Muscle of back (tissue), 11 donors: Measurements from ENCODE around the gene PEX11G. TPM values are rescaled to one million over a fixed set of nuclear protein-coding genes. Genes with fewer than 3 reads are reported as not detected.

Experiments
- DNase-seq, 3 donors: peaks; one replicate each; pipeline versions ENCODE4 v3.0.0 to v3.0.0-alpha.2; 2013
- polyA plus RNA-seq, 10 donors: library from polyadenylated mRNA; unstranded; fragments of 120-200 nt; gene quantifications; one replicate each; pipeline ENCODE4 v1.2.1, GENCODE V29; 2013; ENCODE audit not compliant: insufficient read length in 10 of 10

PEX11G gene
- polyA plus RNA-seq, 10 donors = 1.9 to 3.6 (median 2.4) TPM

- DNase-seq = peak; percentile 97 to 99 (median 99)
These were observed 33.5 kb upstream of the PEX11G start, which contains the start of gene MCOLN1 for GRCh38 chr19:7522072-7522922. MCOLN1 (plus strand) TSS chr19:7522624; CDS start chr19:7522751, 127 bp downstream.

GRCh38 chr19:7521551-7522071 is 32.8 kb upstream of the PEX11G start:
- DNase-seq = no peak

DNA sequence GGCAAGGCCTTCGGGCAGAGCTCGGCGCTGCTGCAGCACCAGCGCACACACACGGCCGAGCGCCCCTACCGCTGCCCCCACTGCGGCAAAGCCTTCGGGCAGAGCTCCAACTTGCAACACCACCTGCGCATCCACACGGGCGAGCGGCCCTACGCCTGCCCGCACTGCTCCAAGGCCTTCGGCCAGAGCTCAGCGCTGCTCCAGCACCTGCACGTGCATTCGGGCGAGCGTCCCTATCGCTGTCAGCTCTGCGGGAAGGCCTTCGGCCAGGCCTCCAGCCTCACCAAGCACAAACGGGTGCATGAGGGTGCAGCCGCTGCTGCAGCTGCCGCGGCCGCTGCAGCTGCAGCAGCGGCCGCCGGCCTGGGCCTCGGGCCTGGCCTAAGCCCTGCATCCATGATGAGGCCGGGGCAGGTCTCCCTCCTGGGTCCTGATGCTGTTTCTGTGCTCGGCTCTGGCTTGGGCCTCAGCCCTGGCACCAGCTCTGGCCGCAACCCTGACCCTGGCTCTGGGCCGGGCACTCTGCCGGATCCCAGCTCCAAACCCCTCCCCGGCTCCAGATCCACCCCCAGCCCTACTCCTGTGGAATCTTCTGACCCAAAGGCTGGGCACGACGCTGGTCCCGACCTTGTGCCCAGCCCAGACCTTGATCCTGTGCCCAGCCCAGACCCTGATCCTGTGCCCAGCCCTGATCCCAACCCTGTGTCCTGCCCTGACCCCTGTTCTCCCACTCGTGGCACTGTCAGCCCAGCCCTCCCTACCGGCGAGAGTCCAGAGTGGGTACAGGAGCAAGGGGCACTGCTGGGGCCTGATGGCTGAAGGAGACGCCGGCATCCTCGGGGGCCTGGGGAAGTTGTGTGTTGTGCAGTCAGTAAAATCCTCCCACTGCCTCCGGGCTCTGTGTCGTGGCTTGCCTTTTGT is 31.6 kb upstream of the PEX11G start:
- no peak for DNase-seq

GRCh38 chr19:7519361-7520130 is 30.7 kb upstream of the PEX11G start:
- no peak for DNase-seq

- DNase-seq = no peak
These were observed 28.0 kb upstream of the PEX11G start for GRCh38 chr19:7516878-7517277.

DNA sequence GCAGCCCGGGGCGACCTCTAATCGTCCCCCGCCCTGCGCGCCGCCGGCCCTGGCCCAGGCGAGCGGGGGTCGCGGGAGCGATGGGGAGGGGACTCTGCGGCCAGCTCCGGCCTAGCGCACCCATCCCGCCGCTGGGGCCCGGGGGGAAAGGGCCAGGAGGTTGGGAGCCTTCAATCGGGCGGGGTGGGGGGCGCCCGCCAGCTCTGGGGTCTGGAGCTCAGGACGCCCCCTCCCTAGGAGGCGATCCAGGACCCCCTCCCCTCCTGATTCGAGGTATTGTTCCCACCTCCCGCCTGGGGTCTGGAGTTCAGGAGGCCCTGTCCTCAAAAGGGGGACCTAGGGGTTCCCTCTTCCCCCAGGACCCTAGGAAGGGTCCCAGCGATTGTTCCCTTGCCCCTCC is 27.5 kb upstream of the PEX11G start:
- peak in 1 of 3 donors; percentile 53 for DNase-seq

DNA sequence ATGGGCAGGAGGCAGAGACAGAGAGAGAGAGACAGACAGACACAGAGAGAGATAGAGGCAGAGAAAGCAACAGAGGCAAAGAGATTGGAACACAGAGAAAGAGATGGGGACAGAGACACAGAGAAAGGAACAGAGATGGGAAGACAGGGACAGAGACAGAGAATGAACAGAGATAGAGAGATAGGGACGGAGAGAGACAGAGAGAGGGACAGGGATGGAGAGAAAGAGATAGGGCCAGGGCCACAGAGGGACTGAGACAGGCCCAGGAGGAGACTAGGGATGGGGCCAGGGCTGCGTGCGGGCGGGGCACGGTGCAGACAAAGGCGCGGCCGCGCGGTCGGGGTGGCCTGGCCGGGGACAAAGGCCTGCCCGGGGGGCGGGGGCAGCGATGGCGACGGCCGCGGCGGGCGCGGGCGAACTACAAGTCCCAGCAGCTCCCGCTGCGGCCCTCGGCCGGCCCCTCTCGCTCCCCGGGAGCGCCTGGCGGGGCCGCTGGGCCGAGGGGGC is 26.9 kb upstream of the PEX11G start, which contains the start of gene ZNF358:
TSS of gene ZNF358 (plus strand) at position 459 of the 507 bp plus-strand sequence. CDS start 3,140 bp downstream, outside the sequence.
- peak; percentile 59 to 91 (median 83) for DNase-seq

DNA sequence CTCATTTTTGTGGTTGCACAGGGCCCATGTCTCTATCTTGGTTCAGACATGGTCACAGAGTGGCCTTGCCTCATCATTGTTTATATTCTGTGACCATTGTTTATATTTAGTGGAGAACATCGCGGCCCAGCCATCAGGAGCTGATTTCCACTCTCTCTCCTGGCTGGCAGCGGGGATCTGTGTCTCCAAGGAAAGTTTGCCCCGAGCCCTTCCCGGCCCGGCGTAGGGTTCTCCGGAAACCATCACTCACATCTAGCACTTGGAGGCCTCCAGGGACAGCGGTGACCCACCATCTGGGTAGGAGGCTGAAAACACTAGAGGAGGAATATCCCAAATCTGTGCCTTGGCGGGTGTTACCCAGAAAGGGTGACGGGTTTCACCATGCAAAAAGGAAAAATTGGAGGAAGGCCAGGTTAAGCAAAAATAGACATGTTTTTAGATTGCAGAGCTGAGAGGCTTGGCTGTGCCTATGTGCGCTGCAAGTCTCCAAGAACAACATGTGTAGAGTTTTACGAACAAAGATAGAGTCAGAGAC is 26.3 kb upstream of the PEX11G start:
- no peak for DNase-seq

GRCh38 chr19:7513809-7514642 is 25.2 kb upstream of the PEX11G start:
- no peak for DNase-seq

GRCh38 chr19:7512400-7512851 is 23.6 kb upstream of the PEX11G start:
- no peak for DNase-seq

DNA sequence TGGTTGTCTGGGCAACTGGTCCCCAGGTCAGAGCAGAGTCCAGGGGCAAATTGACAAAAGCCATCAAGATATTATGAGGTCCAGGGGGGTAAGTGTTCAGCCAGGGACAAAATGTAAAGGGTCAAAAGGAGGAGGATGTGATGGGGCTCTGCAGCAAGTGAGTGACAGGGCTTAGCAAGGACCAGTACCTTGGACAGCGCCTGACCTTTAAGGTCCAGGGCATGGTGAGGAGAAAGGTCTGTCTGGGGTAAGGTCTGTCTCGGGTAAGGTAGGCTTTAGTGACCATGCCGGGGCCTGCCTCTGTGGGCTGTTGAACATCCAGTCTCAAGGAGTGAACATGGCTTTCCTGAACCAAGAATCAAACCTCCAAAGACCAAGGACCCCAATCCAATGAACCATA is 20.8 kb upstream of the PEX11G start:
- DNase-seq = no peak

DNA sequence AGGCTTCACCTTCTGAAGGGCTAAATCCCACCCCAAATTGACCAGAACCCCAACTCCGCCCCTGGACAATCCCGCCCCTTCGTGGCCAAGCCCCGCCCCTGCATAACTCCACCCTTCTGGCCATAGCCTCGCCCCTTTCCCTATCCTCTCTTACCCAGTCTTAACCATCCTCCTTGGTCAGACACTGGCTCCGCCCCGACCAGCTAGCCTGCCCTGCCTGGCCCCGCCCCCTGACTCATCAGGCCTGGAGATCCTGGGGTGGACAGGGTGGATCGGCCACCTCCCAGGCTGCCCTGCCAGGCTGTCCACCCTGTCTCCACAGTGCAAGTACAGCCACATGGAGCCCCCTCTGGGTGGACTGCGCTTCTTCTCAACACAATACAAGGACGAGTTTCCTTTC is 19.0 kb upstream of the PEX11G start:
- DNase-seq = no peak

- DNase-seq = peak in 1 of 3 donors; percentile 44
These were observed 17.8 kb upstream of the PEX11G start for GRCh38 chr19:7506385-7507328.

DNA sequence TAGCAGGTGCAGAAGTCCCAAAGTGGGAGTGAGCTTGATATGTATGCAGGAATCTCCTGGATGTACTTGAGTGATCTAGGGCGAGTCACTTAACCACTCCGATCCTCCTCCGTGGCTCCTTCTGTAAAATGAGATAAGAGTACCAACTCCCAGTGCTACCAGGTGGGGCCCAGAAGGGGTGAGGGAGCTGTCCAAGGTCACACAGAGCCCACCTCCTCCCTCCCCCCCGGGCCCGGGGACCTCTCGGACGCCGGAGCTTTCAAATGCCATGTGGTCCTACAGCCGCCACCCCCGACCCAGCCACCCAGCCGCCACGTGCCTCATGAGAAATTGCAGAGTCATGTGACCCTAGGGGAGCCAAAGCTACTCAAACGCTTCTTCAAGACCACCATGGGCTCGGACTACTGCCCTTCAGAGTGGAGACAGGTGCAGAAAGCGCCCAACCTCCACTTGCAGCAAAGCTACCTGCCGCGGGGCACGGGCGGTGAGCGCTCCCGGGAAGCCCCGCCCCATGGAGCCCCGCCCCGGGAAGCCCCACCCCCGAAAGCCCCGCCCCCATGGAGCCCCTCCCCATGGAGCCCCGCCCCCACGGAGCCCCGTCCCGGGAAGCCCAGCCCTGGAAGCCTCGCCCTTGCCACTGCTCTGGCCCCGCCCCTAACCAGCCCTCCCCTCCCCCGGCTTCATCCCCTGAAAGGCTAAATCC is 17.0 kb upstream of the PEX11G start:
- no peak for DNase-seq

- no peak for DNase-seq
These were observed 16.4 kb upstream of the PEX11G start for GRCh38 chr19:7505288-7505681.

DNA sequence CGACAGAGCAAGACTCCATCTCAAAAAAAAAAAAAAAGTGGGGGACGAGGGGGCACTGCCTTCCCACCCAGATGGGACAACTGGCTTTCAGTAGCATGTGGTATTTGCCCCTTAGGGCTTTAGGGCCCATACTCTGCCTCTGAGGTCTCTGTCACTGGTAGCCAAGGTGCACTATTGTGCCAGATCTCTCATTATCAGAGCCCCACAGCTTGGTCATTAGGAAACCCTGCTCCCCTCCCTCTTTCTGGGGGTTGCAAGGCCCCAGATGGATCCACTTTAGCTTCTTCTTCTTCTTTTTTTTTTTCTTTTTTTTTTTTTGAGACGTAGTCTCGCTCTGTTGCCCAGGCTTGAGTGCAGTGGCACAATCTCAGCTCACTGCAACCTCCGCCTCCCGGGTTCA is 15.8 kb upstream of the PEX11G start:
- no peak for DNase-seq

- no peak for DNase-seq
These were observed 13.7 kb upstream of the PEX11G start for GRCh38 chr19:7502552-7502951.
